HepG2 (cell line): ENCODE measurements around the gene CBL. TPM values are rescaled to one million over a fixed set of nuclear protein-coding genes. Genes with fewer than 3 reads are reported as not detected.

Source experiments
- ATAC-seq: fragments of 200-7000 bp; cut with Tn5 transposase; 3 replicates; pipeline ENCODE4 v1.9.1; 2020; ENCODE audit warnings: mild to moderate bottlenecking, moderate library complexity
- BruUV-seq: library from RNA; stranded (reverse); fragments of 400-500 nt; replicated peaks from 2 replicates; lab custom pipeline; 2021; lab: Mats Ljungman, UMichigan
- CTCF ChIA-PET: fragments of 300-600 bp; formaldehyde crosslinking; extraction: SDS; loops from one replicate; lab custom pipeline; 2021; ENCODE audit warnings: low total read pairs, inconsistent platforms, low intra/inter-chr PET ratio; lab: Yijun Ruan, JAX
- POLR2A ChIA-PET: fragments of 350-600 bp; sonication (Branson Sonifier 250); formaldehyde crosslinking; loops from one replicate; lab custom pipeline; 2020; ENCODE audit warnings: antibody characterized with exemption, inconsistent platforms; lab: Yijun Ruan, JAX
- DNase-seq: peaks from one replicate; pipeline ENCODE4 v3.0.0-alpha.2; 2015; ENCODE audit warnings: low spot score
- FAIRE-seq: peaks from 3 replicates; lab custom pipeline; 2011; peaks lifted over from hg19 to GRCh38; lab: Jason Lieb, UNC
- H2AFZ ChIP-seq: one replicate; pipeline ENCODE4 v1.6.1; 2011; ENCODE audit warnings: low read length, inconsistent platforms
- H3K27ac ChIP-seq: fragments of 300-600 bp; 3 replicates; pipeline ENCODE4 v1.8.0; 2011; ENCODE audit warnings: mixed run types, mild to moderate bottlenecking, mixed read lengths, low read length, inconsistent platforms; ENCODE audit not compliant: insufficient read depth; ENCODE audit errors: extremely low read length
- H3K27me3 ChIP-seq, 2 experiments: fragments of 200-600 bp in 1 of 2; 2 replicates in 1 of 2; 3 replicates in 1 of 2; pipeline versions ENCODE4 v1.6.0 to v1.8.0; 2011; ENCODE audit warnings: low read length in 2 of 2, mild to moderate bottlenecking in 2 of 2, moderate library complexity in 2 of 2, inconsistent platforms in 1 of 2; ENCODE audit not compliant: insufficient read depth in 2 of 2, control insufficient read depth in 1 of 2
- H3K36me3 ChIP-seq, 2 experiments: fragments of 200-600 bp in 1 of 2; replicated peaks in 1 of 2; 2 replicates in 1 of 2; 3 replicates in 1 of 2; pipeline versions ENCODE4 v1.5.1 to v1.8.0; 2011; ENCODE audit warnings: low read length in 2 of 2, inconsistent platforms in 1 of 2; ENCODE audit not compliant: insufficient read depth in 2 of 2, control insufficient read depth in 1 of 2
- H3K4me1 ChIP-seq: 2 replicates; pipeline ENCODE4 v1.5.1; 2012; ENCODE audit warnings: low read length, inconsistent platforms; ENCODE audit not compliant: insufficient read depth
- H3K4me2 ChIP-seq: 2 replicates; pipeline ENCODE4 v1.6.0; 2011; ENCODE audit warnings: low read depth, low read length, inconsistent platforms
- H3K4me3 ChIP-seq, 3 experiments: fragments of 200-600 bp in 1 of 3; sonication (generic), shearing (Covaris generic) in 1 of 3; replicated peaks in 1 of 3; 2 replicates each; pipeline ENCODE4 v1.5.1; 2011 to 2016; ENCODE audit warnings: low read length in 3 of 3, inconsistent platforms in 2 of 3, low read depth in 2 of 3, mild to moderate bottlenecking in 2 of 3, control low read depth in 1 of 3, mixed read lengths in 1 of 3; ENCODE audit not compliant: insufficient read depth in 1 of 3
- H3K79me2 ChIP-seq: one replicate; pipeline ENCODE4 v1.6.1; 2011; ENCODE audit warnings: low read length, inconsistent platforms; ENCODE audit not compliant: insufficient read depth
- H3K9ac ChIP-seq: 2 replicates; pipeline ENCODE4 v1.6.0; 2011; ENCODE audit warnings: mild to moderate bottlenecking, low read depth, low read length, inconsistent platforms; ENCODE audit not compliant: insufficient read depth
- H3K9me3 ChIP-seq: 2 replicates; pipeline ENCODE4 v1.5.1; 2012; ENCODE audit warnings: mild to moderate bottlenecking, low read length
- H4K20me1 ChIP-seq: 2 replicates; pipeline ENCODE4 v1.6.0; 2011; ENCODE audit warnings: inconsistent platforms, mild to moderate bottlenecking, low read length, moderate library complexity; ENCODE audit not compliant: insufficient read depth
- HNRNPLL ChIP-seq: fragments of 200-400 bp; formaldehyde crosslinking; IDR thresholded peaks from 2 replicates; pipeline ENCODE4 v1.6.1; 2017; ENCODE audit warnings: mild to moderate bottlenecking, low read depth, low read length; ENCODE audit not compliant: poor library complexity, severe bottlenecking
- KDM5B ChIP-seq: sonication (generic); formaldehyde crosslinking; IDR thresholded peaks from 2 replicates; pipeline ENCODE4 v1.4.0; 2020; ENCODE audit warnings: missing genetic modification reagents, mild to moderate bottlenecking, borderline replicate concordance
- RCOR2 ChIP-seq: IDR thresholded peaks from 2 replicates; pipeline ENCODE4 v1.6.1; 2016; ENCODE audit warnings: missing biosample characterization, missing genetic modification reagents
- RFX1 ChIP-seq: fragments of 450-650 bp; IDR thresholded peaks from 2 replicates; pipeline ENCODE4 v1.6.1; 2017
- SNRNP70 ChIP-seq: fragments of 200-400 bp; formaldehyde crosslinking; IDR thresholded peaks from 2 replicates; pipeline ENCODE4 v1.6.1; 2017; ENCODE audit warnings: mild to moderate bottlenecking, low read depth, low read length, moderate library complexity
- ZNF317 ChIP-seq: sonication (generic); formaldehyde crosslinking; IDR thresholded peaks from 2 replicates; pipeline ENCODE4 v1.5.0; 2020; ENCODE audit warnings: mild to moderate bottlenecking, missing genetic modification reagents
- ZNF430 ChIP-seq: sonication (generic); formaldehyde crosslinking; IDR thresholded peaks from 2 replicates; pipeline ENCODE4 v1.9.0; 2021; ENCODE audit warnings: mild to moderate bottlenecking, missing genetic modification reagents
- ZNF549 ChIP-seq: sonication (generic); formaldehyde crosslinking; IDR thresholded peaks from 2 replicates; pipeline ENCODE4 v1.5.0; 2020; ENCODE audit warnings: missing genetic modification reagents
- WGBS: methylation state at CpG from one replicate; pipeline ENCODE4 v1.1.6; 2017; ENCODE audit warnings: low lambda C conversion rate; 5-methylcytosine and 5-hydroxymethylcytosine counted together
- in situ Hi-C: cut with HindIII; loops from 2 replicates; pipeline ENCODE4 v1.10.0; 2017; ENCODE audit warnings: low pct_unique_long_range_greater_than_20kb; ENCODE audit not compliant: extremely low pct_ligation_motif_present
- intact Hi-C: fragments of 100-400 bp; cut with micrococcal nuclease; formaldehyde crosslinking; loops from one replicate; pipeline ENCODE4 v1.10.0; 2022; ENCODE audit not compliant: unreplicated experiment
- polyA plus RNA-seq, 8 experiments: library from polyadenylated mRNA; depleted of rRNA in 3 of 8; stranded (reverse) in 7 of 8; unstranded in 1 of 8; fragments of >200 nt; fragmentation: Illumina TruSeq in 4 of 8; extraction: Trizol in 4 of 8; gene quantifications; 2 replicates each; pipeline versions ENCODE4 v1.2.1 to v1.2.3, GENCODE V29; 2011 to 2016; ENCODE audit warnings: low read depth in 4 of 8, missing spikeins in 1 of 8, mixed read lengths in 1 of 8; ENCODE audit not compliant: insufficient read depth in 1 of 8
- total RNA-seq, 5 experiments: library from RNA; depleted of rRNA; stranded (reverse); fragments of >200 nt; fragmentation: Illumina TruSeq; extraction: Trizol; gene quantifications; 2 replicates each; pipeline ENCODE4 v1.2.3, GENCODE V29; 2016; ENCODE audit warnings: low read depth in 1 of 5

The CBL gene
- total and polyA plus RNA-seq, 2 of the 13 experiments (the other 11 are each of a cell fraction or from before 2014, with no cell fraction given) = 6.6 to 7.4 TPM

DNA sequence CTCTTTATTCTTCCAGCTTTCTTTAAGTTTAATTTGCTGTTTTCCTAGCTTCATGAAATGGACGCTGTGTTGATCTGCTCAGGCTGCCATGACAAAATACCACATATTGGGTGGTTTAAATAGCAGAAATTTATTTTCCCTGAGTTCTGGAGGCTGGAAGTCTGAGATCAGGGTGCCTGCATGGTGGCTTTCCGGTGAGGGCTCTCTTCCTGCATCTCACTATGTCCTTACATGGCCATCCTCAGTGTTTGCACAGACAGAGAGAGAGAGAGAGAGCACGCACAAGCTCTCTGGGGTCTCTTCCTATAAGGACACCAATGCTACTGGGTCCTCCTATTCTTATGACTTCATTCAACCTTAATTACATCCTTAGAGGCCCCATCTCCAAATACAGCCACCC is 82.1 kb downstream of the CBL start:
- no peaks in the 10 kb centered on the region for H3K79me2 ChIP-seq
- ChIA-PET POLR2A (no interaction called here), CTCF (no interaction called here)
- BruUV-seq = no TSS peak
- no peak overlapping the region for H3K9ac ChIP-seq
- no peaks in the 10 kb centered on the region for H3K27me3 ChIP-seq
- ATAC-seq (no peak), FAIRE-seq (no peak), DNase-seq (no peak)
- 97% methylated on average over 3 of the region's 3 CpGs for WGBS
- no peaks in the 10 kb centered on the region for H3K4me1 ChIP-seq
- no peak overlapping the region for H2AFZ ChIP-seq
- TF ChIP-seq ZNF430 (CRISPR knock-in tag) (no peak), RFX1 (no peak), ZNF549 (CRISPR knock-in tag) (no peak), HNRNPLL (no peak), SNRNP70 (no peak), KDM5B (CRISPR knock-in tag) (no peak)
- H3K4me3 ChIP-seq = no peak overlapping the region
- in situ Hi-C loops = no loop called here
- intact Hi-C loops = no loop called here
- no peak overlapping the region for H3K27ac ChIP-seq
- no peaks in the 10 kb centered on the region for H3K9me3 ChIP-seq
- H3K36me3 ChIP-seq = peaks cover 8 to 31% of the 10 kb centered on the region in 2 experiments; a peak in 3 of 5 replicates
- H4K20me1 ChIP-seq = no peaks in the 10 kb centered on the region
- no peak overlapping the region for H3K4me2 ChIP-seq

- H3K27ac ChIP-seq = no peak overlapping the region
- no TSS peak for BruUV-seq
- no peaks in the 10 kb centered on the region for H4K20me1 ChIP-seq
- no peaks in the 10 kb centered on the region for H3K4me1 ChIP-seq
- H3K4me2 ChIP-seq = no peak overlapping the region
- no peaks in the 10 kb centered on the region for H3K27me3 ChIP-seq
- TF ChIP-seq ZNF317 (CRISPR knock-in tag) (peak; percentile 100), RCOR2 (no peak)
- no peak for DNase-seq
- peaks cover 1 to 22% of the 10 kb centered on the region in 2 experiments; a peak in 3 of 5 replicates for H3K36me3 ChIP-seq
- no peak overlapping the region for H3K9ac ChIP-seq
- intact Hi-C loops = no loop called here
- no peaks in the 10 kb centered on the region for H3K9me3 ChIP-seq
- 98% methylated on average over 10 of the region's 10 CpGs for WGBS
- H2AFZ ChIP-seq = no peak overlapping the region
- no peaks in the 10 kb centered on the region for H3K79me2 ChIP-seq
- no peak overlapping the region for H3K4me3 ChIP-seq
- POLR2A ChIA-PET = no interaction called here
- in situ Hi-C loops = no loop called here
- CTCF ChIA-PET = no interaction called here
- no peak for ATAC-seq
- no peak for FAIRE-seq
Measured at GRCh38 chr11:119290894-119291497, 84.9 kb downstream of the CBL start.
